GM03348 (cell line): ENCODE results near the gene CRYBG1.

Source experiments
- DNase-seq: peaks from one replicate; pipeline ENCODE4 v3.0.0; 2012; ENCODE audit warnings: low spot score

CRYBG1 gene

GRCh38 chr6:106462923-106463557 is 102.5 kb downstream of the CRYBG1 start:
- DNase-seq: no peak

GRCh38 chr6:106466211-106466610 is 105.7 kb downstream of the CRYBG1 start:
- no peak for DNase-seq

- no peak for DNase-seq
These were observed 108.4 kb downstream of the CRYBG1 start for GRCh38 chr6:106468935-106469334.

GRCh38 chr6:106469882-106470281 is 109.4 kb downstream of the CRYBG1 start:
- no peak for DNase-seq

GRCh38 chr6:106470316-106470715 is 109.8 kb downstream of the CRYBG1 start:
- DNase-seq: no peak

GRCh38 chr6:106470811-106471210 is 110.3 kb downstream of the CRYBG1 start:
- DNase-seq: no peak

- peak; percentile 22 for DNase-seq
These were observed 113.3 kb downstream of the CRYBG1 start for GRCh38 chr6:106473812-106474211.

- DNase-seq: no peak
These were observed 113.9 kb downstream of the CRYBG1 start for GRCh38 chr6:106474466-106474865.

- DNase-seq: no peak
These were observed 114.8 kb downstream of the CRYBG1 start for GRCh38 chr6:106475284-106475683.

GRCh38 chr6:106476331-106477105 is 116.0 kb downstream of the CRYBG1 start:
- no peak for DNase-seq

- DNase-seq: no peak
These were observed 116.6 kb downstream of the CRYBG1 start for GRCh38 chr6:106477146-106477545.

- DNase-seq: no peak
These were observed 117.3 kb downstream of the CRYBG1 start for GRCh38 chr6:106477790-106478189.

GRCh38 chr6:106486236-106486635 is 125.7 kb downstream of the CRYBG1 start:
- no peak for DNase-seq

- DNase-seq: no peak
These were observed 128.2 kb downstream of the CRYBG1 start for GRCh38 chr6:106488494-106489370.

- no peak for DNase-seq
These were observed 129.5 kb downstream of the CRYBG1 start for GRCh38 chr6:106490030-106490429.

- DNase-seq: no peak
These were observed 129.9 kb downstream of the CRYBG1 start for GRCh38 chr6:106490436-106490835.

GRCh38 chr6:106490974-106491373 is 130.5 kb downstream of the CRYBG1 start:
- no peak for DNase-seq

- DNase-seq: no peak
These were observed 134.5 kb downstream of the CRYBG1 start for GRCh38 chr6:106495014-106495413.

GRCh38 chr6:106496823-106497222 is 136.3 kb downstream of the CRYBG1 start:
- DNase-seq: no peak

- no peak for DNase-seq
These were observed 141.4 kb downstream of the CRYBG1 start for GRCh38 chr6:106501960-106502371.

GRCh38 chr6:106502559-106502958 is 142.0 kb downstream of the CRYBG1 start:
- no peak for DNase-seq

- DNase-seq: no peak
These were observed 147.8 kb downstream of the CRYBG1 start for GRCh38 chr6:106508277-106508676.

GRCh38 chr6:106508834-106509233 is 148.3 kb downstream of the CRYBG1 start:
- no peak for DNase-seq
